DOHH2 (cell line): ENCODE measurements around the gene ARMC8.

Experiments used
- CTCF ChIP-seq: fragments of 200-600 bp; sonication (generic); IDR thresholded peaks from one replicate; pipeline ENCODE4 v1.5.1; 2014; ENCODE audit warnings: antibody characterized with exemption, mild to moderate bottlenecking, low read depth, low read length; ENCODE audit not compliant: poor library complexity, severe bottlenecking
- EZH2phosphoT487 ChIP-seq: fragments of 200-600 bp; sonication (generic); IDR thresholded peaks from 2 replicates; pipeline ENCODE4 v1.6.1; 2017; ENCODE audit warnings: borderline replicate concordance, mild to moderate bottlenecking, antibody characterized with exemption, low read length, moderate library complexity, mixed read lengths

- no peak for TF ChIP-seq CTCF
- TF ChIP-seq EZH2phosphoT487: no peak
Measured at GRCh38 chr3:138314751-138315150, 127.7 kb downstream of the ARMC8 start.
